HG03520 (cell line): ENCODE data around the gene SGK1.

Experiments
- ATAC-seq: cut with Tn5 transposase; IDR thresholded peaks from one replicate; pipeline ENCODE4 v1.9.1; 2021; ENCODE audit warnings: mild to moderate bottlenecking, moderate library complexity; ENCODE audit not compliant: unreplicated experiment

SGK1 gene

DNA sequence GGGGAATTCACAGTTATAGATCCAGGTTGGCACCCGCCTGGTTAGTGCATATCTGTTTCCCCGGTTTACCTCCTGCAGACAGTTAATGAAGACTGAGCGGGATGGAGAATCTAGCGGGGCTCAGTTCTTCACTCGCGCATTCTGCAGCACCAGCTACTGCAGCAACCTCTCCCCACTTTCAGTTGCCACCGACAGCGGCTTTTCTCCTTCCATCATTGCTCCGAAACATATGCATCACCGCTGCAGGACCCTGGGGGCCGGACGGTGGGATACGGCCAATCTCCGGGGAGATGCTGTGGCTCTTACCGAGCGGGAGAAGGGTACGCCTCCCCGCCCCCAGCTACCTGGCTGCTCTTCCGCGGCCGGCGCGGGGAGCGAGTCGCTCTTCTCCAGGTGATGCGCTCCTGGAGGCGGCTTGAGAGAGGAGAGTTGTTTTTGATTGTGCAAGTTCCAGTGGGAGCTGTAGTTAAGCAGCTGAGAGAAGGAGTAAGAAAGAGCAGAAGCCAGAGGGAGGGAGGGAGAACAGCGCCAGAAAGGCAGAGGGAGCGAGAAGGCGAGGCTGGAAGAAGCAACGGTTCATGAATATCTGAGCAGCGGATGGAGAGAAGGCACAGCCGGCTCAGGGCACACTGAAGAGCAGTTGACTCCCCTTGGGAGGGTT, at the start of gene SGK1:
Gene SGK1 (minus strand): TSS at position 642 of the 661 bp plus-strand sequence. CDS start 652 bp downstream, outside the sequence.
- ATAC-seq, result no peak

DNA sequence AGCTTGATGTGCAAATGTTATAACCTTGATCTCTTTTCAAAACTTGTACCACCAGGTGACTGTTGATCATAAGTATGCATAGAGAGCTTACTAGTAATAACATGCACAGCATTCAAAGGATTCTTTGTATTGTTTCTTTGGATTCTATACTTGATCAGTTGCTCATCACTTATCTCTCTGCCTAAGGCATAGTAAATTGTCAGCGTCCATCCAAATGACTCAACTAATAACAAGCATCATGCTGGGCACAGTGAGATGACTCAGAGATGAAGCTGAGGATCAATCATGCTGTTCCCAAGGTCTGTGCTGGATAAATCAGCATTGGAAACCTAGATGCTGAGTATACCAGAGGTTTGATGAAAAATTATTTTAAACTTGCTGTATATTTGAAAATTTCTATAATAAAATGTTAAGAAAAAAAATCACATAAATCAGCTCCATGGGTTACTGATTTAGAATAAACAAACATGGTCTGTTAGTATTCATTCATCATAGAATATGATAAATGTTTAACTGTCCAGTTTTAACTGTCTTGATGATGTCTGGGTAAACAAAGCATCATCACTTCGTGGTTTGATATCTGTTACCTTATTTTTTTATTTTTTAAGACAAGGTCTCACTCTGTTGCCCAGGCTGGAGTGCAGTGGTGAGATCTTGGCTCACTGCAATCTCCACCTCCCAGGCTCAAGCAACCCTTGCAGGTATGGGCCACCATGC, 45.6 kb upstream of the SGK1 start:
- ATAC-seq, result no peak

DNA sequence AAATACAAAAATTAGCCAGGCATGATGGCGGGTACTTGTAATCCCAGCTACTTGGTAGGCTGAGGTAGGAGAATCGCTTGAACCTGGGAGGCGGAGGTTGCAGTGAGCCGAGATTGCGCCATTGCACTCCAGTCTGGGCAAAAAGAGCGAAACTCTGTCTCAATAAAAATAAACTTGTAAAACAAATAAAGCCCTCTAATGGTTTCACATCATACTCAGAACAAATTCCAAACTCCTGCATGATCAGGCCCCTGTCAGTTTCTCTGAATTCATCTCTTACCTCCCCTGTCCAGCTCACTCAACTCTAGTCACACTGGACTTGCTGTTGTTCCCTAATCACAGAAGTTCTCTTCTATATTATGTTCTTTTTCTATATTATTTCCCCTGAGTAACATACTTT, 43.1 kb upstream of the SGK1 start:
- ATAC-seq, result no peak

DNA sequence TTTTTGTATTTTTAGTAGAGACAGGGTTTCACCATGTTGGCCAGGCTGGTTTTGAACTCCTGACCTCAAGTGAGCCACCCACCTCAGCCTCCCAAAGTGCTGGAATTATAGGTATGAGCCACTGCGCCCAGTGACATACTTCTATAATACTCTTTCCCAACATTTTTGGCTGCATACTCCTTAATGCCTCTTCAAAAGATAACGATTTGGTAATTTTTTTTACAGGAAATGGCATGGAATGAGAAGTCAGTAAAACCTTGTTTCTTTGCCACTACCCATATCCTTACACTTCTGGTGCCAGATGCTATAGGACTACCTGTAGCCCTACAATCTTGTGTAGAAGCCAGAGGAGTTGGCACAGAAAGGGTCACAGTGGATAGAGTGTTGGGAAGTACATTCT, 41.4 kb upstream of the SGK1 start:
- no peak for ATAC-seq

DNA sequence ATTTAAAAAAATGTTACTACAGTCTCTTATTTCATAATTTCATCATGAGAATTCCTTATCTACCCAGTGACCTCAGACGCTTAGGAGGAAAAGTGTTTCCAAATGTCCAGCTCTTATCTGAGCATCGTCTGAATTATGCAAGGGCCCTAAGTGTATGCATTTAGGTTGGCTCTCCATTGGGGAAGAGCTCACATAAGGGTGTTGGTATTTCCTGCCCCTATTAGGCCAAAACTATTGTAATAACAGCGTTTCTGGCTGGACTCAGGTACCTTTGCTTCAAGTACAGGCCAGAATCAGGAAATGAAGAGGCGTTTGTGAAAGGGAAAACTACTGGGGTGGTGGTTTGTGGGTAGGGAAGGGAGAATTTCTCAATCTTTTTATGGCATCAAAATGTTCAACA, 40.4 kb upstream of the SGK1 start:
- ATAC-seq, result no peak

DNA sequence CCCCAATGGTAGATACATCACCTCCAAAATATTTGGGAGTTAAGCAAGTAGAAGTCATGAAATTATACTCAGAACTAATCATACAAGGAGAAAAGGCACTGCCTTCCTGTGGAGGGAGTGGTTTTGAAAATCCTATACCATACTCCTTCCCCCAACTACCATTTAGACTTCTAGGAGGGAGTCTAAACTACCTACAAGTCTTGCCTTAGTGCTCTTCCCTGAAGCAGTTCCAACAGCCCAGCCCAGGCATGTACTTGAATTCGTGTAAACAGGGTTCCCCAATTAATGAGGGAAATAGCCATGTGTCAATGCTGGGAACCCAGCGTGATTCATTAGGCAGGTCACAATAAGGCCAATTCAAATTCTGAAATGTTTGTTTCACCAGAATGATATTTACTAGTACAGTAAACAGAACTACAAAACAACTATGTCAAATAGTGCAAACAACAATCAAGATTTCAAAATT, 39.1 kb upstream of the SGK1 start:
- no peak for ATAC-seq

DNA sequence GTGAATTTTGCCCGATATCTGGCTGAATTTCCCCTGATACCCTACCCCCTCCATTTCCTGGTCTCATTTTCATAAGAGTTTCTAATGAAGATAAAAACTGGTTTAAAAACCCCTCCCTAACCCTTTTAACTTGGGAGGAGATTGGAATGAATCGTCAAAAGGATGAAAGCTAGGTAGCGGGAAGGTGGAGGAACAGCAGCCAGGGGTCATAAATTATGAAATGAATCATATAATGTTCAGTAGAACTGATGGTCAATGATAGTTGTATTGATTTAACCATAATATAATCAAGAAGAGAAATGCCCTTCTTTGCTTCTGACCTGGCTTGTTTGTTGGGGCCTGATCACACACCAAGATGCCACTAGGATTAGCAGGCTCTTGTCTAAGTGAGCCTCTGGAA, 38.5 kb upstream of the SGK1 start:
- no peak for ATAC-seq

DNA sequence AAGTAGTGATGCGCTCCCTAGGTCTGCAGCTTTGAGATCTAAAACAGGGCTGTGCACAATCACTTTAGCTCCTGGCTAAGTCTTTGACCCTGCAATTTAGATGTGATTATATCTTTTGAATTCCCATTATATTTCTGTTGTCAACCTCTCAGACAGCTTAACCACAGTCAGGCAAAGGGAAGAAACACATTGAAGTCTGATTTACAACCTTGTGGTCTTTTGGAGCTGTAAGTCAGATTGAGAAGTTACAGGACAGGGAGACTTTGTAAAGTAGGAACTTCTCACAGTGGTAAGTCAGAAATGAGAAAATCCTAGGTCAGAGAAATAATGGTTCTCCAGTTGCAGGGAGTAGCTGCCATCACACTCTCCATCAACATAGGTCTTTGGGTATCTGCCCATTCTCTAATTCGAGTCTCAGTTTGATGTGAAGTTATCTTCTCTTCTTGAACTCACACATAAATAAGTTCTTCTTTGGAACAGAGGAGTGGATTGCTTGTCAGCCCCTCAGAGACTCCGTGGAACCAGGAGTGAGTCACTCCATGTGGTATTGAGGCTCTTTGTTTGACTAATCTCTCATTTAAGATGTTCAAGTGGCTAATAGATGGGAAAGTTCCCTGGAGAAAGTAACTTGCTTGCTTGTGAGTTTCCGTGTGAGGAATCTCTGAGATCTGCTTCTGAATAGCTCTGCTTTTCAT, 35.0 kb upstream of the SGK1 start:
- ATAC-seq, result no peak

DNA sequence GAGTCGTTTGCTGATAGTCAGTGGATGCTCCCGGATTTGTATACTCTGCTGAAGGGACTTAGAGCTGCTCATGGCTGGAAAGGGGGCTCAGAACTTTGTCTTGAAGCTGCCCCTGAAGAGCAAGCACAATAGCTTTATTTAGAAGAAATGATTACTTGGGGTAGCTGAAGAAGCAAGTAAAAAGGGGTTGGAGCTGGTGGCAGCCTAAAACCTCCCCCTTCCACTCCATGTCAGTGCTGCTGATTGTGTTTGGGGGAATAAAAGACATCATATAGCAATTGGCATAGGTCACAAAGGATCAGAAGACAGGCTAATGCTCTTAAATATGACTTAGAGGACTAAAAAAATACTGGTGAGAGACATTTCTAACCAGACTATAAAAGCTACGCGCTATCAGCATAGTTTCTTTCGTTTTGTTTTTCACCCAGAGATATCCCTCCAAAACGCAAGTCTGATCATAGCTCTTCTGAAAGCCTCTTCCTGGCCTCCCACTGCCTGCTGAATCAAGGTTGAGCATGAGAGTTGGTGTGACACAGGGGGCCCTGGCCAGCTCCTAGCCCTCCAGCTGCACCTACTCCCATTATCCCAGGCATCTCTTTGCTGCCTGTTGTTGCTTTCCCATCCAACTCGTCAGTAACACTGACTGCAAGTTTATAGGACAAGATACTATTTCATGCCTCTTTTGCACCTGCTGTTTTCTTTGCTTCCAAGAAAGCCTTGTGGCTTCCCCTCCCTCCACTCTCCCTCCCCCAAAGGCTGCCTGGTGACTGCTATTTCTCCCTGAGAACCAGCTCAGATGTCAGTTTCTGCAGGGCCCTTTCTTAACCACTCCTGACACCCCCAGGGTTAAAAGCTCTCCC, 33.9 kb upstream of the SGK1 start:
- no peak for ATAC-seq

DNA sequence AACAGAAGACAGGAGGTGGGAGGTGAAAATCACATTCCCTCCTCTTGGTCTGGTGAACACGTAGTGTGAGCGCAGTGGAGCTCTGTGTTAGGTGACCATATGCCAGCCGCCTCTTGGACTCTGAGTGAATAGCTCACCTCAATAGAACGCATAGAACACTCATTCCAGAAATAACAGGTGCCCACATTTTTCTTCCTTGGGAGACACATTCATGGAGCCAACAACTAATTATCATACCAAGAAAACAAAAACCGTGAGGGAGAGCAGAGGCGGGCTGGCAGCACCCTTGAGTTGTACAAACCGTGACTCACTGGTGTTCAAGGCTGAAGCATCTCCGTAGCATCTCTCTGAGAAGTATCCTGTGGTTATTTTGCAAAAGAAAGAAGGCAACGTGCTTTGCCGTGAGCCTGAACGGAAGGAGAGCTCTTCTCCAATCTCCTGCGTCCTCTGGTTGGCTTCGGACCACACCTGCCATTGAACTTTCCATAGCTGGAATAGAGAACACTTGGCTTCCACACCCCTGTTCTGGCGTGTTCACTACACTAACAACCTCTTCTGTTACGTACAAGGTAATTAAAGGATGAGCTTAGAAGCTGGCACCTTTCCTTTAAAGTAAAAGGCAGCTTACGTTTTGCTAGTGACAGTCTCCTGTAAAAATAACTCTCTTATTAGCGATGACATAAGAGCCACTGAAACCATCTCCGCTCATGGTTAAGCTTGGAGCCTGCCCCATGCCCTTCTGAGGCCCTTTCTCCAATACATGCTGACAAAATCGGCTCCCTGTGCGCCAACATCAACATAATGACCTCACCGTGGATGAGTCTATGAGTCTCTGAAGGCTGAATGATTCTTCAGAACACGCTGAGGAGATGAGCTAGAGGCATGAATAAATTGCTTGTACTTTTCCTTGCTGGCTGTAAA, 30.2 kb upstream of the SGK1 start:
- ATAC-seq, result no peak

DNA sequence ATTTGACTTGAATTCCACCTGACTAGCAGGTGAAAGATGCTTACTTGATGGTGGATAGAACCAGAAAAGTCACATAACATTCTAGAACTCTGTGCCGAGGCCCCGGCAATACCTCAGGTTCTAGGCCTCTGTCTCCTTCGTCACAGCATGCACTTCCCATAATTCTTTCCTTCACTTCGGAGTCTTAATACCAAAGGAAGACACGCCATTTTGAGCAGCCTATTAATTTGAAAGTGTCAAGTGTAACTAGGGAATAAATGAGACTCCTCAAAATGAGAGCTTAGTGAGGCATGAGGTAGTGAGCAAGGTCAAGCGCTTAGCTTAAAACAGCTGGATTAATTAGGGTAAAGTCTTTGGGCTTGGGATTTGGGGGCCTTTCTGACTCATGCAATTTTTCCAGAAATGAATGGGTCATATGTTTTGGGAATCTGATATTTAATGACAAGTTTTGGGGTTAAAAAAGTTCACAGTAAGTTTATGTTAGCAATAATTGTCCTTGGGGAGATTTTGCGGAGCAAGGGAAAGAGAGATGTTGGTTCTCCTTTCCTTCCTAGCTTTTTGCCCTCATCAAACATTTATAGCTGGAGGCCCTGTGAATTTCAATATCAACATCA, 29.1 kb upstream of the SGK1 start:
- no peak for ATAC-seq

DNA sequence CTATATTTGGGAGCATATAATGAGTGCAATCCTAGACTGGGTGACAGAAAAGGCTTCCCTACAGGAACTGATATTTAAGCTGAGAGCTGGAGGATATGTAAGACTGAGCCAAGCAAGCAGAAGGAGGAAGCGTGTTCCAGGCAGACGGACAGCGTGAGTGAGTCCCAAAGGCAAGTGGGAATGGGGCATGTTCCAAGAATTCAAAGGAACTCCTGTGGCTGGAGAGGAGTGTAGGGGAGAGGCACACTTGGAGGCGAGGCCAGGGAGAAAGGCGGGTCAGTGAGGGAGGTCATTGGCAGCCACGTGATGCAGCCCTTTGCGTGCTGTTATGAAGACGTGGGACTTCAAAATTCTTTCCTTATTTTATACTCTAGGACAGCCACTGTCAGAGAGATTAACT, 27.9 kb upstream of the SGK1 start:
- ATAC-seq, result no peak

DNA sequence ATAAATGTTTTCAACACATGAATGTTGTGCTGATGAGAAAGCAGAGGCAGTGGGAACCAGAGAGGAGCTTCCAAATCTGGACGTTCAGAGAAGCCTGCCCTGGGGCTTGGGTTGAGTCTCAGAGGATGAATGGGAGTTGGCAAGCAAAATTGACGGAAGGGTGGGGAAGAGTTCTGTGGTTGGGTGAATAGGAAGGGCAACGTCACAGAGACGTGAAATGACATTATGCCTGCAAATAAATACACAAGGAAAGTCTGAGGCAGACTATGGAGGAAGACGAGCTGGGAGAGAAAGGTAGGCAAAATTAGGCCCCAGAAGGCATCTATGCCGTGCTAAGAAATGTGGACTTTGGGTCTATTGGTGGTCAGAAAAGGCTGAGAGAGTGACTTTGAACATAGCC, 25.2 kb upstream of the SGK1 start:
- ATAC-seq, result no peak

DNA sequence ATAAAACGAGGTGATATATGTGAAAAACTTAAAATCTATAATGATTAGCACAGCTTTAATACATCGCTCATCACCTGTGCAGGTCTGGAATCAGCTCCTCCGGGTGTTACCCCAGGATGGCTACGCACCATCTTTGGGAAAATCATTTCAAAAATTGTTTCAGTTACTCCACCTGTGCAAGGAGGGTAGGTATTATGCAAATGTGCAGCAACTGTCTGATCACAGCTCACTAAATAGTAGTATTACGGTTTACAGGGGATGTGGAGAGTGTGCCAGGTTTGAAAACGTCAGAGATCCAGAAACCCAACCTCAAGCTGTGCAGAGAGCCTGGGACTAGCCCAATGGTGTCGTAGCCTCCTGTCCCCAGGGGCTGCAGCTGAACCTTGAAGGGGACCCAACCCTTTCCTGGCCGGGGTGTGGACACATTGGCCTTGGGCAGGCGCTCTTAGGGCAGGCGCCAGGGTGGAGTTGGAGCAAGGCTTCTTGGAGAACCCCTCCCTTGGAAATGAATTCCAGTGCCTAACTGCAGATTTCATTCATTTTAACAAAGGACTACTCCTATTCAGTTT, 24.2 kb upstream of the SGK1 start:
- no peak for ATAC-seq

DNA sequence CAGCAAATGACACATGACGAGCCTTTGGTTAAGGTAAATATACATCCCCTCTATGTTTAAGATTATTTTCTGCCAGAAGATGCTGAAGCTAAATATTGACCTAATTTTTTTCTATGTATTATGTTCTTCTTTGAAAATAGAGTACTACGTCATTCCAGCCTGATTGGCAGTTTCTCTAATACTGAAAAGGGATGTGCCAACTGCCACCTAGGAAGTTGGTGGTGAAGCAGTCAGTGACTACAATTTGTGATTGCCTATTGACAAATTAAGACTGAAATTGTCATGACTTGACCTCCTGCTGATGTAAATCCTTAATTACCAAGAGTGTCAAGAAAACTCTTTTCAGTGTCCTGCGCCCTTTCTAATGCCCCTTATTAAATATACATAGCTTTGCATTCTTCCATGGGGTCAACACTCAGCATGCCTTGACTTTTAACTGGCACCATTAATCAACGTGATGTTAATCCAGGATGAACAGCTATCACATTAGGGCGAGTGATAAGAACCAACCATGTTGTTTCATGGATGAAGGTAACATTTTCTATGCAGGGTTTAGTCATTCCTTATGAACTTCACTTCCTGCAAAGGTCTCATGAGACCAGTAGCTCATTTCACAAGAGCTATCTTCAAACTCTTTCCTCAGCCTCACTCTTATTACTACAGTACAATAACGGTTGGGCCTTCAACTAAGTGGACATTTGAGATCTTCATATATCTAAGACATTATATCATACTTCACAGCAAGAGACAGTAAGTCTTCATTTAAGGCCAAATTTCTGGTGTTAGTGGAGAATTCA, 22.5 kb upstream of the SGK1 start:
- ATAC-seq, result no peak

DNA sequence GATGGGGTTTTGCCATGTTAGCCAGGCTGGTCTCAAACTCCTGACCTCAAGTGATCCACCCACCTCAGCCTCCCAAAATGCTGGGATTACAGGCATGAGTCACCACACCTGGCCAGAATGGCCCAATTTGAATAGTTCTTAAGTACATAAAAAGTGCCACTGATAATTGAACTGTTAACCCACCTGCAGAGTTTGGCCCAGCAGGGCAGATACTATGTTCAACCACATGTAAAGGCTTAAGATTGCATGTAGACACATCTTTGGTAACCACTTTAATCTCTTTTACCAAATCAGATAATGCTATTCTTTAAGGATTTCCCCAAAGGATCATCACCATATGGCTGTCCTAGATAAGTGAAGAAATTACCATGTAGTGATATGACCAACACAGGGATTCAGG, 21.3 kb upstream of the SGK1 start:
- ATAC-seq, result no peak

DNA sequence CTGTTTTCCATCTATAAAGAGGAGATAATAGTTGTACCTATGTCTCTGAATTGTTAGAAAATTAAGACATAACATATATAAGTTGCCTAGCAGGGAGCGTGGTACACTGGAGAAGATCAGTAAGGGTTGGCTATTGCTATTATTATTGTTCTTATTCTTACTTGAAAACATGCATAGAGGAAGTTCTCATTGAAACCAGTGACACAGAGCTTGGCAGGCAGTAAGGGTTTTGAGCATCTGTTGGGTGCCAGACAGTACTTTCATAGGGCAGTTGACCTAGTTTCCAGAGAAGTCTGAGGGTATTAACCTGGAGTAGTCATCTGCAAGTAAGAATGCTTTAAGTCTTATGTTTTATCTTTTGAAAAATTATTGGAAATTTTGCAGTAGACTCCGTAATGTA, 13.3 kb upstream of the SGK1 start:
- ATAC-seq, result no peak

DNA sequence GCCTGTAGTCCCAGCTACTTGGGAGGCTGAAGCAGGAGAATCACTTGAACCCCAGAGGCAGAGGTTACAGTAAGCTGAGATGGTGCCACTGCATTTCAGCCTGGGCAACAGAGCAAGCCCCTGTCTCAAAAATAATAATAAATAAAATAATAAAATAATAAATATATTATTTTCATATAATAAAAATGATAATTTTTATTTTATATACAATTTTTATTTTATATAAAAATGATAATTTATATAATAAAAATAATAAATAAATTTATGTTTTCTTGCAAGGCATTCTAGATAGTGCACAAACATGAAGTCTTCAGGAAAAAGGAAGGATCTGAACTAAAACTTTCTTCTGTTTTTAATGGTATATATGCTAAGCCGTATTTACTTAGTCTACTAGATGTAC, 12.6 kb upstream of the SGK1 start:
- no peak for ATAC-seq

DNA sequence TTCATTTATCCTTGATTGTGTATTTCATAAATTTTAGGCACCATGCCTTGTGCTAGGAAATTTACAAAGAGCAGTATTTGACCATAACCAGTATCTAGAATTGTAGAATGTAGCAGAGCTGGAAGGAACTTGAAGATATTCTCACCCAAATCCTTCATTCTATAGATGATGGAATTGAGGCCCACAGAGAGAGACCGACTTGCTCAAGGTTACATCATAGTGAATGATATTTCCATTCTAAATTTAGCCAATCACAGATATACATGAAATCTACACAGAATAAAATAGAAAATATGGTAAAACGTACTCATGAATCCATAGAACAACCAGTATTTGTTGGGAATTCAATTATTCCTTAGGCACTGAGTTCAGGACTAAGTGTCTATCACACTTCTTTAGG, 10.9 kb upstream of the SGK1 start:
- ATAC-seq, result no peak
